AG04449 (cell line): ENCODE measurements around the gene STH.

ENCODE experiments used
- CTCF ChIA-PET: fragments of 350-600 bp; formaldehyde crosslinking; extraction: SDS; loops from one replicate; lab custom pipeline; 2021; ENCODE audit warnings: antibody characterized with exemption; lab: Yijun Ruan, JAX
- POLR2A ChIA-PET: fragments of 400-600, 350-600 bp; formaldehyde crosslinking; extraction: SDS; loops from one replicate; lab custom pipeline; 2020; ENCODE audit warnings: antibody characterized with exemption, inconsistent platforms; lab: Yijun Ruan, JAX
- DNase-seq: peaks from one replicate; pipeline ENCODE4 v3.0.0-alpha.2; 2010; ENCODE audit warnings: low read depth, low spot score
- H3K4me3 ChIP-seq: 2 replicates; pipeline ENCODE4 v1.5.1; 2011; ENCODE audit warnings: low read depth, mild to moderate bottlenecking, control low read depth, low read length
- TF ChIP-seq, protein P1 (sequence below): IDR thresholded peaks from one replicate; pipeline ENCODE4 v1.5.1; 2011; ENCODE audit warnings: mild to moderate bottlenecking, moderate library complexity, low read length, control low read depth, inconsistent platforms; ENCODE audit not compliant: insufficient read depth; ENCODE audit errors: missing control alignments

The STH gene

DNA sequence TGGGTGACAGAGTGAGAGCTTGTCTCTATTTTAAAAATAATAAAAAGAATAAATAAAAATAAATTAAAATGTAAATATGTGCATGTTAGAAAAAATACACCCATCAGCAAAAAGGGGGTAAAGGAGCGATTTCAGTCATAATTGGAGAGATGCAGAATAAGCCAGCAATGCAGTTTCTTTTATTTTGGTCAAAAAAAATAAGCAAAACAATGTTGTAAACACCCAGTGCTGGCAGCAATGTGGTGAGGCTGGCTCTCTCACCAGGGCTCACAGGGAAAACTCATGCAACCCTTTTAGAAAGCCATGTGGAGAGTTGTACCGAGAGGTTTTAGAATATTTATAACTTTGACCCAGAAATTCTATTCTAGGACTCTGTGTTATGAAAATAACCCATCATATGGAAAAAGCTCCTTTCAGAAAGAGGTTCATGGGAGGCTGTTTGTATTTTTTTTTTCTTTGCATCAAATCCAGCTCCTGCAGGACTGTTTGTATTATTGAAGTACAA is 8.5 kb downstream of the STH start:
- ChIA-PET CTCF (interaction anchor here (0.9 to 1.7 kb wide), 8 partner anchors 10 to 279 kb away, joined by 3 to 5 read pairs (median 4); no protein-coding TSS in a partner anchor), POLR2A (no interaction called here)
- TF ChIP-seq, protein P1, sequence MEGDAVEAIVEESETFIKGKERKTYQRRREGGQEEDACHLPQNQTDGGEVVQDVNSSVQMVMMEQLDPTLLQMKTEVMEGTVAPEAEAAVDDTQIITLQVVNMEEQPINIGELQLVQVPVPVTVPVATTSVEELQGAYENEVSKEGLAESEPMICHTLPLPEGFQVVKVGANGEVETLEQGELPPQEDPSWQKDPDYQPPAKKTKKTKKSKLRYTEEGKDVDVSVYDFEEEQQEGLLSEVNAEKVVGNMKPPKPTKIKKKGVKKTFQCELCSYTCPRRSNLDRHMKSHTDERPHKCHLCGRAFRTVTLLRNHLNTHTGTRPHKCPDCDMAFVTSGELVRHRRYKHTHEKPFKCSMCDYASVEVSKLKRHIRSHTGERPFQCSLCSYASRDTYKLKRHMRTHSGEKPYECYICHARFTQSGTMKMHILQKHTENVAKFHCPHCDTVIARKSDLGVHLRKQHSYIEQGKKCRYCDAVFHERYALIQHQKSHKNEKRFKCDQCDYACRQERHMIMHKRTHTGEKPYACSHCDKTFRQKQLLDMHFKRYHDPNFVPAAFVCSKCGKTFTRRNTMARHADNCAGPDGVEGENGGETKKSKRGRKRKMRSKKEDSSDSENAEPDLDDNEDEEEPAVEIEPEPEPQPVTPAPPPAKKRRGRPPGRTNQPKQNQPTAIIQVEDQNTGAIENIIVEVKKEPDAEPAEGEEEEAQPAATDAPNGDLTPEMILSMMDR, result no peak
- DNase-seq, result no peak
- no peak overlapping the region for H3K4me3 ChIP-seq

DNA sequence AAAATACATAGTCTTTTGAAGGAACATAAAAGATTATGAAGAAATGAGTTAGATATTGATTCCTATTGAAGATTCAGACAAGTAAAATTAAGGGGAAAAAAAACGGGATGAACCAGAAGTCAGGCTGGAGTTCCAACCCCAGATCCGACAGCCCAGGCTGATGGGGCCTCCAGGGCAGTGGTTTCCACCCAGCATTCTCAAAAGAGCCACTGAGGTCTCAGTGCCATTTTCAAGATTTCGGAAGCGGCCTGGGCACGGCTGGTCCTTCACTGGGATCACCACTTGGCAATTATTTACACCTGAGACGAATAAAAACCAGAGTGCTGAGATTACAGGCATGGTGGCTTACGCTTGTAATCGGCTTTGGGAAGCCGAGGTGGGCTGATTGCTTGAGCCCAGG is 9.5 kb downstream of the STH start:
- no peak for DNase-seq
- ChIA-PET CTCF (interaction anchor here (0.9 to 1.7 kb wide), 3 partner anchors 11 to 204 kb away, joined by 3 to 5 read pairs (median 3); no protein-coding TSS in a partner anchor), POLR2A (no interaction called here)
- TF ChIP-seq, protein P1, result no peak
- H3K4me3 ChIP-seq, result no peak overlapping the region

DNA sequence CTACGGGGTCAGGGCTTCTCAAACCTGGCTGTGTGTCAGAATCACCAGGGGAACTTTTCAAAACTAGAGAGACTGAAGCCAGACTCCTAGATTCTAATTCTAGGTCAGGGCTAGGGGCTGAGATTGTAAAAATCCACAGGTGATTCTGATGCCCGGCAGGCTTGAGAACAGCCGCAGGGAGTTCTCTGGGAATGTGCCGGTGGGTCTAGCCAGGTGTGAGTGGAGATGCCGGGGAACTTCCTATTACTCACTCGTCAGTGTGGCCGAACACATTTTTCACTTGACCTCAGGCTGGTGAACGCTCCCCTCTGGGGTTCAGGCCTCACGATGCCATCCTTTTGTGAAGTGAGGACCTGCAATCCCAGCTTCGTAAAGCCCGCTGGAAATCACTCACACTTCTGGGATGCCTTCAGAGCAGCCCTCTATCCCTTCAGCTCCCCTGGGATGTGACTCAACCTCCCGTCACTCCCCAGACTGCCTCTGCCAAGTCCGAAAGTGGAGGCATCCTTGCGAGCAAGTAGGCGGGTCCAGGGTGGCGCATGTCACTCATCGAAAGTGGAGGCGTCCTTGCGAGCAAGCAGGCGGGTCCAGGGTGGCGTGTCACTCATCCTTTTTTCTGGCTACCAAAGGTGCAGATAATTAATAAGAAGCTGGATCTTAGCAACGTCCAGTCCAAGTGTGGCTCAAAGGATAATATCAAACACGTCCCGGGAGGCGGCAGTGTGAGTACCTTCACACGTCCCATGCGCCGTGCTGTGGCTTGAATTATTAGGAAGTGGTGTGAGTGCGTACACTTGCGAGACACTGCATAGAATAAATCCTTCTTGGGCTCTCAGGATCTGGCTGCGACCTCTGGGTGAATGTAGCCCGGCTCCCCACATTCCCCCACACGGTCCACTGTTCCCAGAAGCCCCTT is 10.9 kb downstream of the STH start:
- POLR2A ChIA-PET, result no interaction called here
- DNase-seq, result no peak
- CTCF ChIA-PET, result interaction anchor here (1.0 to 4.4 kb wide), 3 partner anchors 8 to 203 kb away, joined by 3 to 29 read pairs (median 4); no protein-coding TSS in a partner anchor
- no peak overlapping the region for H3K4me3 ChIP-seq
- TF ChIP-seq, protein P1, result no peak

DNA sequence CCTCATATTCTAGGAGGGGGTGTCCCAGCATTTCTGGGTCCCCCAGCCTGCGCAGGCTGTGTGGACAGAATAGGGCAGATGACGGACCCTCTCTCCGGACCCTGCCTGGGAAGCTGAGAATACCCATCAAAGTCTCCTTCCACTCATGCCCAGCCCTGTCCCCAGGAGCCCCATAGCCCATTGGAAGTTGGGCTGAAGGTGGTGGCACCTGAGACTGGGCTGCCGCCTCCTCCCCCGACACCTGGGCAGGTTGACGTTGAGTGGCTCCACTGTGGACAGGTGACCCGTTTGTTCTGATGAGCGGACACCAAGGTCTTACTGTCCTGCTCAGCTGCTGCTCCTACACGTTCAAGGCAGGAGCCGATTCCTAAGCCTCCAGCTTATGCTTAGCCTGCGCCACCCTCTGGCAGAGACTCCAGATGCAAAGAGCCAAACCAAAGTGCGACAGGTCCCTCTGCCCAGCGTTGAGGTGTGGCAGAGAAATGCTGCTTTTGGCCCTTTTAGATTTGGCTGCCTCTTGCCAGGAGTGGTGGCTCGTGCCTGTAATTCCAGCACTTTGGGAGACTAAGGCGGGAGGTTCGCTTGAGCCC is 11.6 kb downstream of the STH start:
- H3K4me3 ChIP-seq, result no peak overlapping the region
- TF ChIP-seq, protein P1, result no peak
- DNase-seq, result no peak
- POLR2A ChIA-PET, result no interaction called here
- CTCF ChIA-PET, result interaction anchor here (1.0 to 4.4 kb wide), 3 partner anchors 9 to 202 kb away, joined by 3 to 29 read pairs (median 4); no protein-coding TSS in a partner anchor

DNA sequence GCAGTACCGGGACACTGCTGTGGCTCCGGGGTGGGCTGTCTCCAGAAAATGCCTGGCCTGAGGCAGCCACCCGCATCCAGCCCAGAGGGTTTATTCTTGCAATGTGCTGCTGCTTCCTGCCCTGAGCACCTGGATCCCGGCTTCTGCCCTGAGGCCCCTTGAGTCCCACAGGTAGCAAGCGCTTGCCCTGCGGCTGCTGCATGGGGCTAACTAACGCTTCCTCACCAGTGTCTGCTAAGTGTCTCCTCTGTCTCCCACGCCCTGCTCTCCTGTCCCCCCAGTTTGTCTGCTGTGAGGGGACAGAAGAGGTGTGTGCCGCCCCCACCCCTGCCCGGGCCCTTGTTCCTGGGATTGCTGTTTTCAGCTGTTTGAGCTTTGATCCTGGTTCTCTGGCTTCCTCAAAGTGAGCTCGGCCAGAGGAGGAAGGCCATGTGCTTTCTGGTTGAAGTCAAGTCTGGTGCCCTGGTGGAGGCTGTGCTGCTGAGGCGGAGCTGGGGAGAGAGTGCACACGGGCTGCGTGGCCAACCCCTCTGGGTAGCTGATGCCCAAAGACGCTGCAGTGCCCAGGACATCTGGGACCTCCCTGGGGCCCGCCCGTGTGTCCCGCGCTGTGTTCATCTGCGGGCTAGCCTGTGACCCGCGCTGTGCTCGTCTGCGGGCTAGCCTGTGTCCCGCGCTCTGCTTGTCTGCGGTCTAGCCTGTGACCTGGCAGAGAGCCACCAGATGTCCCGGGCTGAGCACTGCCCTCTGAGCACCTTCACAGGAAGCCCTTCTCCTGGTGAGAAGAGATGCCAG is 12.9 kb downstream of the STH start:
- ChIA-PET POLR2A (no interaction called here), CTCF (interaction anchor here (0.7 to 4.4 kb wide), 3 partner anchors 10 to 182 kb away, joined by 3 to 29 read pairs (median 11); partner anchors contain the start of gene KANSL1)
- no peak overlapping the region for H3K4me3 ChIP-seq
- no peak for DNase-seq
- TF ChIP-seq, protein P1, result no peak
